K562 (cell line): ENCODE results near the gene SCG3. TPM values are rescaled to one million over a fixed set of nuclear protein-coding genes. Genes with fewer than 3 reads are reported as not detected.
A peak's percentile ranks its signal among the peaks of the same experiment; 100 is the strongest.

Experiments
- BRD9 ChIP-seq: fragments of 450-650 bp; IDR thresholded peaks from 2 replicates; pipeline ENCODE4 v1.6.1; 2018; ENCODE audit warnings: low read depth; ENCODE audit not compliant: partially characterized antibody
- BRF1 ChIP-seq: IDR thresholded peaks from 3 replicates; pipeline ENCODE4 v1.6.1; 2011; ENCODE audit warnings: borderline replicate concordance, mild to moderate bottlenecking; ENCODE audit not compliant: insufficient read length; ENCODE audit errors: extremely low read depth
- CBX1 ChIP-seq: sonication (generic); IDR thresholded peaks from 2 replicates; pipeline ENCODE4 v1.6.1; 2016; ENCODE audit warnings: antibody characterized with exemption, low read depth, mild to moderate bottlenecking
- CBX3 ChIP-seq, 2 experiments: IDR thresholded peaks; 1 replicate in 1 of 2; 2 replicates in 1 of 2; pipeline ENCODE4 v1.6.1; 2012; ENCODE audit warnings: inconsistent platforms in 2 of 2, low read length in 2 of 2, borderline replicate concordance in 1 of 2, control low read depth in 1 of 2
- GATA2 ChIP-seq: sonication (generic); formaldehyde crosslinking; IDR thresholded peaks from 2 replicates; pipeline ENCODE4 v1.4.0; 2020; ENCODE audit warnings: mild to moderate bottlenecking, missing genetic modification reagents
- GATAD2A ChIP-seq: fragments of 450-650 bp; IDR thresholded peaks from 2 replicates; pipeline ENCODE4 v1.6.1; 2017
- ILF3 ChIP-seq: fragments of 450-650 bp; IDR thresholded peaks from 2 replicates; pipeline ENCODE4 v1.6.1; 2018; ENCODE audit warnings: antibody characterized with exemption, mild to moderate bottlenecking, moderate library complexity, borderline replicate concordance
- NR2C1 ChIP-seq, 2 experiments: fragments of 450-650 bp; IDR thresholded peaks; 2 replicates each; pipeline ENCODE4 v1.6.1; 2017; ENCODE audit warnings: mild to moderate bottlenecking in 2 of 2, antibody characterized with exemption in 1 of 2, inconsistent platforms in 1 of 2, missing compliant biosample characterization in 1 of 2, missing genetic modification characterization in 1 of 2
- SAP30 ChIP-seq: fragments of 200-600 bp; sonication (generic); IDR thresholded peaks from 2 replicates; pipeline ENCODE4 v1.6.1; 2012; ENCODE audit warnings: borderline replicate concordance, low read depth, mild to moderate bottlenecking, moderate library complexity, low read length, control low read depth, inconsistent platforms; ENCODE audit not compliant: insufficient read depth, poor library complexity, severe bottlenecking
- SMAD1 ChIP-seq: fragments of 150-350 bp; IDR thresholded peaks from 2 replicates; pipeline ENCODE4 v1.6.1; 2014; ENCODE audit warnings: low read length, low read depth; ENCODE audit not compliant: partially characterized antibody
- YBX1 ChIP-seq: fragments of 450-650 bp; IDR thresholded peaks from 2 replicates; pipeline ENCODE4 v1.7.1; 2016; ENCODE audit warnings: mild to moderate bottlenecking
- polyA plus RNA-seq, 8 experiments: library from polyadenylated mRNA; depleted of rRNA in 4 of 8; stranded (reverse) in 5 of 8; unstranded in 3 of 8; fragments of >200 nt; fragmentation: Nextera tagmentation in 2 of 8; fragmentation: Illumina TruSeq in 1 of 8; extraction: Ambion mirVana in 2 of 8; extraction: Trizol in 1 of 8; gene quantifications; 2 replicates each; pipeline versions ENCODE4 v1.2.1 to v1.2.3, GENCODE V29; 2011 to 2014; ENCODE audit warnings: inconsistent platforms in 1 of 8, missing spikeins in 1 of 8
- total RNA-seq, 7 experiments: library from RNA; depleted of rRNA in 6 of 7; stranded (reverse); fragments of >200 nt in 6 of 7; fragmentation: Illumina TruSeq in 2 of 7; extraction: Trizol in 2 of 7; gene quantifications; 2 replicates each; pipeline versions ENCODE4 v1.2.1 to v1.2.3, GENCODE V29; 2011 to 2021; ENCODE audit warnings: low replicate concordance in 1 of 7
- TF ChIP-seq, protein P1 (sequence below): sonication (generic); formaldehyde crosslinking; IDR thresholded peaks from 2 replicates; pipeline ENCODE4 v1.4.0; 2020; ENCODE audit warnings: mild to moderate bottlenecking, missing genetic modification reagents
- TF ChIP-seq, protein P2 (sequence below): fragments of 450-650 bp; conservative IDR thresholded peaks from 2 replicates; pipeline ENCODE4 v1.6.1; 2016; ENCODE audit warnings: missing genetic modification characterization, low read depth, mild to moderate bottlenecking, control low read depth, missing compliant biosample characterization
- TF ChIP-seq, protein P3 (sequence below), 2 experiments: IDR thresholded peaks; 2 replicates each; pipeline ENCODE4 v1.6.1; 2011; ENCODE audit warnings: borderline replicate concordance in 1 of 2, control low read depth in 1 of 2, low read depth in 1 of 2, low read length in 1 of 2, mild to moderate bottlenecking in 1 of 2, mixed read lengths in 1 of 2, moderate library complexity in 1 of 2; ENCODE audit not compliant: insufficient read depth in 1 of 2, insufficient read length in 1 of 2, poor library complexity in 1 of 2, severe bottlenecking in 1 of 2; ENCODE audit errors: extremely low read depth in 1 of 2
- TF ChIP-seq, protein P4 (sequence below): sonication (generic); formaldehyde crosslinking; IDR thresholded peaks from 2 replicates; pipeline ENCODE4 v1.8.1; 2023; ENCODE audit warnings: mild to moderate bottlenecking, missing genetic modification reagents
- TF ChIP-seq, protein P5 (sequence below), 2 experiments: fragments of 200-800 bp in 1 of 2; sonication (Bioruptor generic) in 1 of 2; sonication (generic) in 1 of 2; formaldehyde crosslinking in 1 of 2; IDR thresholded peaks in 1 of 2; conservative IDR thresholded peaks in 1 of 2; 2 replicates each; pipeline versions ENCODE4 v1.5.0 to v1.6.1; 2016 to 2020; ENCODE audit warnings: missing compliant biosample characterization in 1 of 2, missing genetic modification characterization in 1 of 2, missing genetic modification reagents in 1 of 2

SCG3 gene
- total and polyA plus RNA-seq, 9 of the 15 experiments (the other 6 are each of a cell fraction or from before 2014, with no cell fraction given), result 13.0 to 43.8 (median 21.0) TPM

DNA sequence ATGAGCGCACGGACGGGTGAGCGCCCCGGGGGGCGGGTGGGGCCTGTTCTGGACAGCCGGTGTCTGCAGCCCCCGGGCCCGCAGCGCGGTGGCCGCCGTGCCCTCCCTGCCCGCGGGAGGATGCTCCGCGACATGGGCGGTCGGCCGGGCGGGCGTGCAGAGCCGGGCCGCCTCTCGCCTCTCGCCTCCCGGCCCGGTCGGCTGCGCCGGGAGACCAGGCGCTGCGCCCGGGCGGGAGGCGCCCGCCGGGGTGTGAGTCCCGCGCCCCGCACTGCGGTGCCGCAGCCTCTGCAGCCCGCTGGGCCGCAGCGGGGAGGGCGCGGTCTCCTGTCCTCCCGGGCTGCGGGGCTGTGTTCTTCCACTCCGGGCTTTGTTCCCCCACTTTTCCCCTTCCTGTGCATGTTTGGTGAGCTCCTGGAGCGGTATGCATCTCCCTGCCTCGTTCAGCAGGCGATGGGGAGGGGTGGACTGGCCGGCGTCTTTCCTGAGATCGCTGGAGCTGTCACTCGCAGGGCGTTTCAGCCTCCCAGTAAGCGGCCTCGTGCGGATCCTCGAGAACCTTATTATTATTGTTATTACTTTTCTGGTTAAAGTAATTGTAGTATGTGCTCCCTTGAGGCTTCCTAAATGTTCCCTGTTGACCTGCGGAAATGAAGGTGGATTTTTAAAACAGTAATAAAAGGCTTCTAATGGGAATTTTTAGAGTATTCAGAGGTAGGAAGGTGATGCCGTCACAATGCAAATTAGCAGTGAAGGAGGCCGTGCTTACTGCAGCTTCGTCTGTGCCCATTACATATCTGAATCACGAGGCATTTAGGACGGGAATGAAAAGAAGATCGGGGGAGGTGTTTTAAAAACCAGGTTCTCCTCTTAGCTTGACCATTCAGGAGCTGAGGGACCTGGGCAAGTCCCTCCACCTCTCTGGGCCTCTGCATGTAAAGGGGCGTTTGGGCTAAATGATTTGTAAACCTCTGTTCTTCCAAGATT lies 70.7 kb downstream of the SCG3 start (continued):
- TF ChIP-seq ILF3, result no peak
- TF ChIP-seq GATA2 (CRISPR knock-in tag), result no peak
- TF ChIP-seq, protein P1, sequence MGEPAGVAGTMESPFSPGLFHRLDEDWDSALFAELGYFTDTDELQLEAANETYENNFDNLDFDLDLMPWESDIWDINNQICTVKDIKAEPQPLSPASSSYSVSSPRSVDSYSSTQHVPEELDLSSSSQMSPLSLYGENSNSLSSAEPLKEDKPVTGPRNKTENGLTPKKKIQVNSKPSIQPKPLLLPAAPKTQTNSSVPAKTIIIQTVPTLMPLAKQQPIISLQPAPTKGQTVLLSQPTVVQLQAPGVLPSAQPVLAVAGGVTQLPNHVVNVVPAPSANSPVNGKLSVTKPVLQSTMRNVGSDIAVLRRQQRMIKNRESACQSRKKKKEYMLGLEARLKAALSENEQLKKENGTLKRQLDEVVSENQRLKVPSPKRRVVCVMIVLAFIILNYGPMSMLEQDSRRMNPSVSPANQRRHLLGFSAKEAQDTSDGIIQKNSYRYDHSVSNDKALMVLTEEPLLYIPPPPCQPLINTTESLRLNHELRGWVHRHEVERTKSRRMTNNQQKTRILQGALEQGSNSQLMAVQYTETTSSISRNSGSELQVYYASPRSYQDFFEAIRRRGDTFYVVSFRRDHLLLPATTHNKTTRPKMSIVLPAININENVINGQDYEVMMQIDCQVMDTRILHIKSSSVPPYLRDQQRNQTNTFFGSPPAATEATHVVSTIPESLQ, result no peak
- TF ChIP-seq, protein P2, sequence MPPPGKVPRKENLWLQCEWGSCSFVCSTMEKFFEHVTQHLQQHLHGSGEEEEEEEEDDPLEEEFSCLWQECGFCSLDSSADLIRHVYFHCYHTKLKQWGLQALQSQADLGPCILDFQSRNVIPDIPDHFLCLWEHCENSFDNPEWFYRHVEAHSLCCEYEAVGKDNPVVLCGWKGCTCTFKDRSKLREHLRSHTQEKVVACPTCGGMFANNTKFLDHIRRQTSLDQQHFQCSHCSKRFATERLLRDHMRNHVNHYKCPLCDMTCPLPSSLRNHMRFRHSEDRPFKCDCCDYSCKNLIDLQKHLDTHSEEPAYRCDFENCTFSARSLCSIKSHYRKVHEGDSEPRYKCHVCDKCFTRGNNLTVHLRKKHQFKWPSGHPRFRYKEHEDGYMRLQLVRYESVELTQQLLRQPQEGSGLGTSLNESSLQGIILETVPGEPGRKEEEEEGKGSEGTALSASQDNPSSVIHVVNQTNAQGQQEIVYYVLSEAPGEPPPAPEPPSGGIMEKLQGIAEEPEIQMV, result no peak
- TF ChIP-seq, protein P3, sequence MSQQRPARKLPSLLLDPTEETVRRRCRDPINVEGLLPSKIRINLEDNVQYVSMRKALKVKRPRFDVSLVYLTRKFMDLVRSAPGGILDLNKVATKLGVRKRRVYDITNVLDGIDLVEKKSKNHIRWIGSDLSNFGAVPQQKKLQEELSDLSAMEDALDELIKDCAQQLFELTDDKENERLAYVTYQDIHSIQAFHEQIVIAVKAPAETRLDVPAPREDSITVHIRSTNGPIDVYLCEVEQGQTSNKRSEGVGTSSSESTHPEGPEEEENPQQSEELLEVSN (IDR thresholded peaks at IDR 0.05; ENCODE audit: borderline replicate concordance in 1 of 2, extremely low read depth in 1 of 2, insufficient read depth in 1 of 2, insufficient read length in 1 of 2, low read depth in 1 of 2, low read length in 1 of 2, poor library complexity in 1 of 2, severe bottlenecking in 1 of 2), result peak in 1 of 2 experiments; percentile 71
- no peak for TF ChIP-seq BRF1
- TF ChIP-seq YBX1, result no peak
- TF ChIP-seq, protein P4, sequence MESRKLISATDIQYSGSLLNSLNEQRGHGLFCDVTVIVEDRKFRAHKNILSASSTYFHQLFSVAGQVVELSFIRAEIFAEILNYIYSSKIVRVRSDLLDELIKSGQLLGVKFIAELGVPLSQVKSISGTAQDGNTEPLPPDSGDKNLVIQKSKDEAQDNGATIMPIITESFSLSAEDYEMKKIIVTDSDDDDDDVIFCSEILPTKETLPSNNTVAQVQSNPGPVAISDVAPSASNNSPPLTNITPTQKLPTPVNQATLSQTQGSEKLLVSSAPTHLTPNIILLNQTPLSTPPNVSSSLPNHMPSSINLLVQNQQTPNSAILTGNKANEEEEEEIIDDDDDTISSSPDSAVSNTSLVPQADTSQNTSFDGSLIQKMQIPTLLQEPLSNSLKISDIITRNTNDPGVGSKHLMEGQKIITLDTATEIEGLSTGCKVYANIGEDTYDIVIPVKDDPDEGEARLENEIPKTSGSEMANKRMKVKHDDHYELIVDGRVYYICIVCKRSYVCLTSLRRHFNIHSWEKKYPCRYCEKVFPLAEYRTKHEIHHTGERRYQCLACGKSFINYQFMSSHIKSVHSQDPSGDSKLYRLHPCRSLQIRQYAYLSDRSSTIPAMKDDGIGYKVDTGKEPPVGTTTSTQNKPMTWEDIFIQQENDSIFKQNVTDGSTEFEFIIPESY (CRISPR knock-in tag), result no peak
- no peak for TF ChIP-seq CBX1
- TF ChIP-seq GATAD2A, result no peak
- peak; percentile 65 for TF ChIP-seq SAP30
- TF ChIP-seq, protein P5, sequence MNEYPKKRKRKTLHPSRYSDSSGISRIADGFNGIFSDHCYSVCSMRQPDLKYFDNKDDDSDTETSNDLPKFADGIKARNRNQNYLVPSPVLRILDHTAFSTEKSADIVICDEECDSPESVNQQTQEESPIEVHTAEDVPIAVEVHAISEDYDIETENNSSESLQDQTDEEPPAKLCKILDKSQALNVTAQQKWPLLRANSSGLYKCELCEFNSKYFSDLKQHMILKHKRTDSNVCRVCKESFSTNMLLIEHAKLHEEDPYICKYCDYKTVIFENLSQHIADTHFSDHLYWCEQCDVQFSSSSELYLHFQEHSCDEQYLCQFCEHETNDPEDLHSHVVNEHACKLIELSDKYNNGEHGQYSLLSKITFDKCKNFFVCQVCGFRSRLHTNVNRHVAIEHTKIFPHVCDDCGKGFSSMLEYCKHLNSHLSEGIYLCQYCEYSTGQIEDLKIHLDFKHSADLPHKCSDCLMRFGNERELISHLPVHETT (CRISPR knock-in tag; conservative IDR thresholded peaks at IDR 0.05 in 1 of 2, IDR thresholded peaks at IDR 0.05 in 1 of 2), result peak in 1 of 2 experiments; percentile 65; a peak in 2 of 4 replicates
- no peak for TF ChIP-seq CBX3 (IDR thresholded peaks at IDR 0.05; ENCODE audit: borderline replicate concordance in 1 of 2, low read length in 2 of 2)
- no peak for TF ChIP-seq SMAD1
- no peak for TF ChIP-seq BRD9
- TF ChIP-seq NR2C1 (IDR thresholded peaks at IDR 0.05), result no peak
- TF ChIP-seq NR2C1 (tag; IDR thresholded peaks at IDR 0.05), result no peak
